Gastrocnemius medialis (tissue), 4 donors: Measurements from ENCODE around the gene CREBBP. TPM values are rescaled to one million over a fixed set of nuclear protein-coding genes. Genes with fewer than 3 reads are reported as not detected.

ENCODE experiments used
- ATAC-seq, 2 donors: fragments of 150-250 bp; one replicate each; pipeline ENCODE4 v1.9.1; 2016
- DNase-seq, 2 donors: peaks; one replicate each; pipeline ENCODE4 v3.0.0-alpha.2; 2019
- H3K27ac ChIP-seq, 4 donors: fragments of 200-600 bp; sonication (generic); 1 replicate in 1 of 4; 2 replicates in 3 of 4; pipeline ENCODE4 v1.5.1; 2016 to 2018; ENCODE audit warnings: mild to moderate bottlenecking in 2 of 4, moderate library complexity in 1 of 4
- H3K27me3 ChIP-seq, 3 donors: fragments of 200-600 bp; sonication (generic) in 2 of 3; 1 replicate in 1 of 3; 2 replicates in 2 of 3; pipeline versions ENCODE4 v1.5.1 to v1.6.0; 2016 to 2019; ENCODE audit warnings: mild to moderate bottlenecking in 1 of 3, moderate library complexity in 1 of 3
- H3K36me3 ChIP-seq, 2 donors: fragments of 200-600 bp; sonication (generic) in 1 of 2; one replicate each; pipeline ENCODE4 v1.5.1; 2017 to 2018
- H3K4me1 ChIP-seq, 2 donors: fragments of 200-600 bp; sonication (generic) in 1 of 2; one replicate each; pipeline ENCODE4 v1.5.1; 2016 to 2017; ENCODE audit warnings: mild to moderate bottlenecking in 2 of 2
- H3K4me3 ChIP-seq, 4 donors: fragments of 200-600 bp; sonication (generic) in 3 of 4; 1 replicate in 1 of 4; 2 replicates in 3 of 4; pipeline ENCODE4 v1.5.1; 2016 to 2019; ENCODE audit warnings: mild to moderate bottlenecking in 2 of 4
- H3K9me3 ChIP-seq, 3 donors: fragments of 200-600 bp; sonication (generic) in 2 of 3; 1 replicate in 1 of 3; 2 replicates in 2 of 3; pipeline ENCODE4 v1.5.1; 2016 to 2019
- CTCF ChIP-seq, 5 experiments: fragments of 450-650 bp in 3 of 5; fragments of 200-600 bp in 2 of 5; sonication (generic) in 2 of 5; IDR thresholded peaks in 4 of 5; conservative IDR thresholded peaks in 1 of 5; 1 replicate in 4 of 5; 2 replicates in 1 of 5; pipeline ENCODE4 v1.5.1; 2016 to 2019; ENCODE audit warnings: antibody characterized with exemption in 5 of 5, mild to moderate bottlenecking in 3 of 5, moderate library complexity in 3 of 5
- POLR2A ChIP-seq, 2 donors: fragments of 450-650 bp; IDR thresholded peaks; one replicate each; pipeline ENCODE4 v1.6.1; 2017; ENCODE audit warnings: antibody characterized with exemption in 2 of 2, mild to moderate bottlenecking in 2 of 2, moderate library complexity in 2 of 2
- in situ Hi-C, 4 donors: fragments of 200-750 bp; cut with MboI; loops; one replicate each; pipeline versions ENCODE4 v1.15.0 to v1.8.0; 2017; ENCODE audit warnings: low sequenced_read_pairs in 4 of 4
- intact Hi-C: fragments of 100-400 bp; cut with DNase I; formaldehyde crosslinking; loops from one replicate; pipeline ENCODE4 v1.15.1; 2023; ENCODE audit warnings: low total_unique reads
- total RNA-seq, 4 donors: library from RNA; depleted of rRNA; stranded (reverse); fragments of >200 nt; gene quantifications; one replicate each; pipeline versions ENCODE4 v1.1.0 to v1.2.3, GENCODE V29; 2016

The CREBBP gene
- total RNA-seq, 4 donors from 2014 or later: 39.8 to 61.3 (median 53.5) TPM

GRCh38 chr16:3857189-3858043, 23.1 kb downstream of the CREBBP start:
- TF ChIP-seq CTCF (IDR thresholded peaks at IDR 0.05 in 4 of 5, conservative IDR thresholded peaks at IDR 0.05 in 1 of 5): no peak
- no peak for TF ChIP-seq POLR2A (IDR thresholded peaks at IDR 0.05)
- intact Hi-C loops: no loop called here
- Histone ChIP-seq H3K27me3 (no peaks in the 10 kb centered on the region), H3K27ac (peak overlapping the region; percentile 72 to 83 (median 78)), H3K4me1 (peaks cover 75 to 88% of the 10 kb centered on the region in 2 donors), H3K9me3 (no peaks in the 10 kb centered on the region), H3K36me3 (no peaks in the 10 kb centered on the region), H3K4me3 (peak overlapping the region in 2 of 4 donors; percentile 8 to 29)
- in situ Hi-C loops: no loop called here
- DNase-seq (peak; percentile 75 to 83), ATAC-seq (peak; percentile 94 to 98)

- no peaks in the 10 kb centered on the region for H3K27me3 ChIP-seq
- H3K27ac ChIP-seq: peak overlapping the region; percentile 72 to 83 (median 78)
- H3K36me3 ChIP-seq: no peaks in the 10 kb centered on the region
- peaks cover 67 to 80% of the 10 kb centered on the region in 2 donors for H3K4me1 ChIP-seq
- H3K4me3 ChIP-seq: no peak overlapping the region
- H3K9me3 ChIP-seq: no peaks in the 10 kb centered on the region
- no peak for DNase-seq
- TF ChIP-seq POLR2A (IDR thresholded peaks at IDR 0.05) (no peak), CTCF (IDR thresholded peaks at IDR 0.05 in 4 of 5, conservative IDR thresholded peaks at IDR 0.05 in 1 of 5) (no peak)
- in situ Hi-C loops (no loop called here), intact Hi-C loops (no loop called here)
- no peak for ATAC-seq
These were observed 24.0 kb downstream of the CREBBP start for GRCh38 chr16:3856367-3857141.

GRCh38 chr16:3854750-3855541, 25.6 kb downstream of the CREBBP start:
- no peak for ATAC-seq
- Histone ChIP-seq H3K36me3 (peaks cover 0 to 9% of the 10 kb centered on the region in 2 donors), H3K4me1 (peaks cover 64 to 65% of the 10 kb centered on the region in 2 donors), H3K27ac (peak overlapping the region; percentile 53 to 81 (median 64)), H3K4me3 (no peak overlapping the region), H3K27me3 (no peaks in the 10 kb centered on the region), H3K9me3 (no peaks in the 10 kb centered on the region)
- intact Hi-C loops (no loop called here), in situ Hi-C loops (no loop called here)
- TF ChIP-seq CTCF (IDR thresholded peaks at IDR 0.05 in 4 of 5, conservative IDR thresholded peaks at IDR 0.05 in 1 of 5): no peak
- no peak for TF ChIP-seq POLR2A (IDR thresholded peaks at IDR 0.05)
- DNase-seq: no peak

DNA sequence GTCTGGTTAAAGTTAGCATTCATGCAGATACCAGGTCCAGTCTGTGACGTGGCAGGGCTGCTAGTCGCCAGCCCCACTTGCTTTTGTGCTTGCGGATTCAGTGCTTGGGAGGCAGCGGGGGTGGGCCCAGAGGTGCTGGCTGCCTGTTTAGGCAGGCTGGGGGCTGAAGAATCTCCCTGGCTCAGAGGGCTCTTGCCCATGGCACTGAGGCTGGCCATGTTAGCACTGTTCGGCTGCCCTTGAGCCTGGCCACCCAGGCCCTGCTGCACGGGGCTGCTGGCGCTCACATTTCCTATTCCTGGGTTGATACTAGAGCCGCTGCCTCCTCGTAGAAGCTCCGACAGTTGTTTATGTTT, 30.0 kb downstream of the CREBBP start:
- Histone ChIP-seq H3K9me3 (no peaks in the 10 kb centered on the region), H3K36me3 (peaks cover 0 to 21% of the 10 kb centered on the region in 2 donors), H3K4me3 (no peak overlapping the region), H3K27me3 (no peaks in the 10 kb centered on the region), H3K4me1 (peaks cover 40 to 55% of the 10 kb centered on the region in 2 donors), H3K27ac (no peak overlapping the region)
- intact Hi-C loops: no loop called here
- in situ Hi-C loops: no loop called here
- TF ChIP-seq POLR2A (IDR thresholded peaks at IDR 0.05) (no peak), CTCF (IDR thresholded peaks at IDR 0.05 in 4 of 5, conservative IDR thresholded peaks at IDR 0.05 in 1 of 5) (no peak)
- DNase-seq (no peak), ATAC-seq (no peak)
